GM13976 (cell line): ENCODE measurements around the gene MAP2K4.

Experiments used
- DNase-seq: peaks from one replicate; pipeline ENCODE4 v3.0.0; 2012; ENCODE audit warnings: low spot score
- in situ Hi-C: fragments of 300-500 bp; cut with MboI; formaldehyde crosslinking; loops from one replicate; pipeline ENCODE4 v1.12.0; 2022; ENCODE audit warnings: low sequenced_read_pairs, mixed read lengths, inconsistent platforms; ENCODE audit not compliant: unreplicated experiment
- TF ChIP-seq, protein P1 (sequence below): IDR thresholded peaks from 2 replicates; pipeline ENCODE4 v1.5.1; 2012; ENCODE audit warnings: borderline replicate concordance, mild to moderate bottlenecking; ENCODE audit not compliant: insufficient read depth; ENCODE audit errors: extremely low read depth, missing control alignments, control extremely low read depth

The MAP2K4 gene

DNA sequence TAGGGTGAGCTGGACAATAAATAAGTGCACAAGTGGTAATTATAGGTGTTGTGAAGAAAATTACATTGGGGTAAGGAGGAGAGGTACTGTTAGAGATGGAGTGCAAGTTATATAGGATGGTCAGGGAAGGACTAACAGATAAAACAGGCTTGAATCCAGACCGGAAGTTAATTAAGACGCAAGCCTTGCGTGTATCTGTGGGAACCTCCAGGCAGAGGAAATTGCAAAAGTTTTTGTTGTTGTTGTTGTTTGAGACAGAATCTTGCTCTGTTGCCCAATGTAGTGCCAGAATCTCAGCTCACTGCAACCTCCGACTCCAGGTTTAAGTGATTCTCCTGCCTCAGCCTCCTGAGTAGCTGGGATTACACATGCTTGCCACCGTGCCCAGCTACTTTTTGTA is 21.0 kb upstream of the MAP2K4 start:
- DNase-seq, result no peak
- in situ Hi-C loops, result loop anchor here (25.0 kb wide), 2 partner anchors 1013 to 1137 kb away; partner anchors contain the start of gene ELAC2
- TF ChIP-seq, protein P1, sequence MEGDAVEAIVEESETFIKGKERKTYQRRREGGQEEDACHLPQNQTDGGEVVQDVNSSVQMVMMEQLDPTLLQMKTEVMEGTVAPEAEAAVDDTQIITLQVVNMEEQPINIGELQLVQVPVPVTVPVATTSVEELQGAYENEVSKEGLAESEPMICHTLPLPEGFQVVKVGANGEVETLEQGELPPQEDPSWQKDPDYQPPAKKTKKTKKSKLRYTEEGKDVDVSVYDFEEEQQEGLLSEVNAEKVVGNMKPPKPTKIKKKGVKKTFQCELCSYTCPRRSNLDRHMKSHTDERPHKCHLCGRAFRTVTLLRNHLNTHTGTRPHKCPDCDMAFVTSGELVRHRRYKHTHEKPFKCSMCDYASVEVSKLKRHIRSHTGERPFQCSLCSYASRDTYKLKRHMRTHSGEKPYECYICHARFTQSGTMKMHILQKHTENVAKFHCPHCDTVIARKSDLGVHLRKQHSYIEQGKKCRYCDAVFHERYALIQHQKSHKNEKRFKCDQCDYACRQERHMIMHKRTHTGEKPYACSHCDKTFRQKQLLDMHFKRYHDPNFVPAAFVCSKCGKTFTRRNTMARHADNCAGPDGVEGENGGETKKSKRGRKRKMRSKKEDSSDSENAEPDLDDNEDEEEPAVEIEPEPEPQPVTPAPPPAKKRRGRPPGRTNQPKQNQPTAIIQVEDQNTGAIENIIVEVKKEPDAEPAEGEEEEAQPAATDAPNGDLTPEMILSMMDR, result no peak

DNA sequence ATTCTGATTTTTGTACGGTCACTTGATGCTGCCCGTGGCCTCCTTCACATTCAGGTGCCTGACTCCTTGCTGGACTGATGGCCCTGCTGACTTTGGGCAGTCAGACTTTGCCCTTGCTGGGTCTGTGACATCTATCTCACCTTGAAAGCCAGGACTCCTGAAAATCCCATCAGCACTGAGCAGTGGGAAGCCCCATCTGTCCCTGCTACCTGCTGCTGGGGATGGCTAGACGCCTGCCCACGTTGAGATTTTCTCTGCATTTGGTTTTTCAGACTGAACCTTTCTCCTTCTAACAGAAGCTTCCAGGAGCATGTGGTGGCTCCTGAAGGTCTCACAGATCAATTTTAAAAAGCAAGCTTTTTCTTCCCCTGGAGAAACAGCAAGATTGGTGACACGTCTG is 13.2 kb upstream of the MAP2K4 start:
- in situ Hi-C loops, result no loop called here
- DNase-seq, result no peak
- TF ChIP-seq, protein P1, result no peak

DNA sequence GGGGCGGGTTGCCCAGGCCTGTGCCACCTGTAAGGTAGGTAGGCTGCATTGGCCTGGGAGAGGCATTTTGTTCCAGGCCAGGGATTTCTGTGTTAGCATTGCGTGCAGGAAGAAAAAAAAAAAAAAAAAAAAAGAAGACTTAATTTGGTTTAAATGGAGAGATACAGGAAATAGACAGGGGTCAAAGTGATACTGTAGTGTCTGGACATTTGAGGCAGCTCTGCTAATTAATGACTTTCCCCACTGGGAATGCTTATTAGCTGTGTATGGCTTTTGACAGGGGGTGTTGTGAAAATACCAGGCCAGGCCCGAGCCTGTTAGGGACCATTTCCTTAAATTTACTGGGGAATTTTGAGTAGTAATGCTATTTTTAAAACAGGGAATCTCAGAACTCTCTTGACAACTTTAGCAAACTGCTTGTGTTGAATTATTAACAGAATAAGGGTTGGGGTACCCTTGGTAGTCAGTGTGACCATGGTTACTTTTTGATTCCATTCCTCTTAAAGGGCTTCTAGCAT is 1.0 kb downstream of the MAP2K4 start:
- no peak for DNase-seq
- in situ Hi-C loops, result no loop called here
- TF ChIP-seq, protein P1, result no peak

DNA sequence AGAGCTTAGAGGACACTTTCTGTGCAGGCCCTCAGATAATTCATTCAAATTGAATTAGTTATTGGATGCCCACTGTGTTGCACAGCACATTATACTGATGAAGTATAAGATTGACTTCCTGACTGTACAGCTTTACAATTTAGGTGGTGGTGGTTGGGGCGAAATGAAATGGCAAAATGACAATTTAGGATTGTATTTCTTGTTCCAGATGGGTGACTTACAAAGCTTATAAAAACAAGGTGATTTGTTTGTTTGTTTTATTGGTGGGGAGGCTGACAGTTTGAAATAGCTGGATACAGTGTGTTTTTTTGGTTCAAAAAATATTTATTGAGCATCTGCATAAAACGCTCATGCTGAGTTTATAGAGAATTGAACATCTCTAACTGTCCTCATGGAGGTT is 1.6 kb downstream of the MAP2K4 start:
- no peak for DNase-seq
- in situ Hi-C loops, result no loop called here
- TF ChIP-seq, protein P1, result no peak

DNA sequence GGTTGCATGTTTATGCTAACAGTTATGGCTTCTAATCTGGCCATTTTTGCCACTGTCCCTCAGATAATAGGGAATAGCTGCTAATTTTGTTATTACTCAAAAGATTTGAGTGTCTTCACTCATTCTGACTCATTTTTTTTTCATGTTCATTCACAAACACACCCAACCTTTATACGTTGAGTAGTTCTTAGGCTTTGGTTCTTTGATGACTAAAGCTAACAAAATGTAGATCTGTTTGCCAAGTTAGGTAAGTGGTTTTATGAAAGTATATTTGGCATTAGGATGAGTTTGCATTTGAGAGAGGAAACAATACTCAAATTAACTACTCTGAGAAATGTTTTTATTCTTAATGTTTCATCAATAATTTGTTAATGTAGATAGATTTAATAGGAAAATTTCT is 3.6 kb downstream of the MAP2K4 start:
- TF ChIP-seq, protein P1, result no peak
- no peak for DNase-seq
- in situ Hi-C loops, result no loop called here

DNA sequence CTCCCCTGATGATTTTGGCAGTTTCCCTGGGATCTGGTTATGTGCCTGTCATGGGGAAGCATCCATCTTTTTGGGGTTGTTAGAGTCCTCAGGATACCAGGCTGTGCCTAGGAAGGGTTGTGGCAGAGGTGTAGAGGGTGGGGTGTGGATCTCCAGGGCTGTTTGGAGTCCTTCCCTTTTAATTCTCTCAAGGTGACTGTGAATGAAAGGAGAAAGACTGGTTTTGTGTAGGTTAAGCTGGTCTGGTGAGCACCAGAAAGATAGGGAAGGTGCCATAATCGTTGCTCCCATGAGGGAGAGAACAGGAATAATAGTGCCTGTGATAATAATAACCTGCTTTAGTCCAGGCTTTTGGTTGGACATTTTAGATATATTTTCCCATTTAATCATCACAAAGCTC is 7.0 kb downstream of the MAP2K4 start:
- in situ Hi-C loops, result no loop called here
- TF ChIP-seq, protein P1, result no peak
- DNase-seq, result no peak
